ENCODE data around the gene OTOS.

OTOS gene

DNA sequence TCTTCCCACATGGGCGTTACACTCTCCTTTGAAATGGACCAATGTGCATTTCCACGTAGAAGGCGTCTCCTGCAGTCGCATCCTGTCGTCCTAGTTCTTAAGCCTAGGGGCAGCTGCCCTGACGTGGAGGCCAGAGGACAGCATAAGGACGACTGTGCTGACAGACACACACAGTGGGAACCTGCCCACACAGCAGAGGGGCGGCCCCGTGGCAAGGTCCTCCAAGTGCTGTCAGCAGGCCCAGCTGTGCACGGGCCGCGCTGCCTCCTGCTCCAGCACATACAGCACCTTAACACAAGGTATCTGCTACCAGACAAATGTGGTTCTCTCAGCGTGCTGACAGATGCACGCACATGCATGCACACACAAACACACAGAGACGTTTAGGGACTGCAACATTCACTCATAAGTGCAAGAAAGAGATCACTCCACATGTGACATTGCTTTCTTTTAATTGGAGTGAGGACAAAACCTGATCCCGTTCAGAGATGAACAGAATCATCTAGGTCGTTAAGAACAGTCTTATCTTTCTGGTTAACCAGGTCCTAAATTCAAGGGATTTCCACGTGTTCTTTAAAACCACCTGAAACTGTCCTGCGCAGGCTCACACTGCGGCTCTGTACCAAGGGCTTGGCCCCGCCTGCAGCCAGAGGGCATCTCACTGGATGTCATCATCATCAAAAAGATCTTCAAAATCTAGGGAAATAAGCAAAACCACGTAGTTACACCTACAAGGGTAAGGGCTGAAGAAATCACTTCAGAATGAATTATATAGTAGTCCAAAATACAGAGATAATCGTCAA, 9.9 kb downstream of the OTOS start:
- DNase-seq (ENCODE audit: extremely low spot score): no peak
- no peak for TF ChIP-seq CTCF (IDR thresholded peaks at IDR 0.05; ENCODE audit: control extremely low read depth, extremely low read depth, low read depth, missing control alignments)
- ChIA-PET CTCF (interaction anchor here (2.1 kb wide), 1 partner anchor 71 kb away, joined by 7 read pairs; no protein-coding TSS in a partner anchor), POLR2A (no interaction called here)

DNA sequence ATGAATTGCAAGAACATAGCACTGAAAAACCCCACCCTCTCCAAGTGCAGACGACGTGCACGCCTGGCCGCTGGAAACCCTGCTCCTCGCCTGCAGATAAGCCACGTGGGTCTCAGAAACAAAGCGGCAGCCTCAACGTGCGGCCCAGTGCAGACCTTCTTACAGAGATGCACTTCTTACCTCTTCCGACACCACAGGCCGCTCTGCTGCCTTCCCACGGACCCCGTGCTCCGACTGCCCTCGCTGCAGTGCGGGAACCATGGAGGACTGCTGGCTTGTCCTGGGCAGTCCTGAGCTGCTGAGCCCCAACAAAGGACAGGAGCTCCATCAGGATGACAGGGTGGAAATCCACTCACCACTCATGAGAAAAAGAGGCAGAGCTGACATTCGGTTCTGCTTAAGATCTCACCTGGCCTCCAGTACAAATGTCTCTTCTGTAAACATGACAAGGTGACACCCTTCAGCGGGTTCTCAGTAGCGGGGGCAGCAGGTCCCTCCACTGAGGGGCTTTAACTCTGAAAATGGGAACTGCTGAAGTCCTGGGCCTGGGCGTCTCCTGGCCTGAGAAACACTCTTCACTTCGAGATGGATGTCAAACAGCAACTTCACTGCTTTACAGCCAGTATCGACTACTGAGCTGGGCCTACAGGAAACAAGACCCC, 10.6 kb downstream of the OTOS start:
- CTCF ChIA-PET: interaction anchor here (1.4 to 2.1 kb wide), 2 partner anchors 12 to 70 kb away, joined by 5 to 7 read pairs; no protein-coding TSS in a partner anchor
- TF ChIP-seq CTCF (IDR thresholded peaks at IDR 0.05; ENCODE audit: control extremely low read depth, extremely low read depth, low read depth, missing control alignments): no peak
- POLR2A ChIA-PET: interaction anchor here (0.5 kb wide), 1 partner anchor 240 kb away, joined by 3 read pairs; no protein-coding TSS in a partner anchor
- no peak for DNase-seq (ENCODE audit: extremely low spot score)

GRCh38 chr2:240129311-240129710, 11.1 kb downstream of the OTOS start:
- ChIA-PET CTCF (interaction anchor here (1.0 to 2.1 kb wide), 4 partner anchors 13 to 70 kb away, joined by 3 to 7 read pairs (median 5); no protein-coding TSS in a partner anchor), POLR2A (interaction anchor here (0.5 kb wide), 1 partner anchor 241 kb away, joined by 3 read pairs; no protein-coding TSS in a partner anchor)
- no peak for TF ChIP-seq CTCF (IDR thresholded peaks at IDR 0.05; ENCODE audit: control extremely low read depth, extremely low read depth, low read depth, missing control alignments)
- DNase-seq (ENCODE audit: extremely low spot score): no peak

GRCh38 chr2:240128608-240129145, 11.8 kb downstream of the OTOS start:
- CTCF ChIA-PET: interaction anchor here (1.0 to 2.1 kb wide), 5 partner anchors 11 to 69 kb away, joined by 3 to 7 read pairs (median 5); no protein-coding TSS in a partner anchor
- no peak for TF ChIP-seq CTCF (IDR thresholded peaks at IDR 0.05; ENCODE audit: control extremely low read depth, extremely low read depth, low read depth, missing control alignments)
- POLR2A ChIA-PET: no interaction called here
- DNase-seq (ENCODE audit: extremely low spot score): no peak

GRCh38 chr2:240127911-240128607, 12.4 kb downstream of the OTOS start:
- DNase-seq (ENCODE audit: extremely low spot score): no peak
- ChIA-PET CTCF (interaction anchor here (1.0 to 1.6 kb wide), 4 partner anchors 11 to 37 kb away, joined by 3 to 5 read pairs (median 4); no protein-coding TSS in a partner anchor), POLR2A (no interaction called here)
- TF ChIP-seq CTCF (IDR thresholded peaks at IDR 0.05; ENCODE audit: control extremely low read depth, extremely low read depth, low read depth, missing control alignments): no peak
